Neural cell (in vitro differentiated cells): ENCODE measurements around the gene SPTBN2.

Experiments
- EZH2 ChIP-seq: fragments of 200-600, 300-800 bp; shearing (Covaris generic), sonication (generic); IDR thresholded peaks from 2 replicates; pipeline ENCODE4 v1.6.1; 2014; ENCODE audit warnings: antibody characterized with exemption, low read length, borderline replicate concordance, mild to moderate bottlenecking; ENCODE audit not compliant: insufficient read depth, poor library complexity, severe bottlenecking
- POLR2AphosphoS5 ChIP-seq: IDR thresholded peaks from 2 replicates; pipeline ENCODE4 v1.6.1; 2012
- RAD21 ChIP-seq: fragments of 450-650 bp; conservative IDR thresholded peaks from 2 replicates; pipeline ENCODE4 v1.6.1; 2014; ENCODE audit warnings: antibody characterized with exemption, mild to moderate bottlenecking, moderate library complexity
- REST ChIP-seq: IDR thresholded peaks from 2 replicates; pipeline ENCODE4 v1.6.1; 2012; ENCODE audit warnings: borderline replicate concordance
- TAF1 ChIP-seq: IDR thresholded peaks from 2 replicates; pipeline ENCODE4 v1.6.1; 2012; ENCODE audit warnings: low read depth
- TF ChIP-seq, protein P1 (sequence below): fragments of 450-650 bp; IDR thresholded peaks from 2 replicates; pipeline ENCODE4 v1.5.1; 2014; ENCODE audit warnings: antibody characterized with exemption, mild to moderate bottlenecking, moderate library complexity; ENCODE audit not compliant: poor library complexity, severe bottlenecking

- TF ChIP-seq POLR2AphosphoS5, result no peak
- TF ChIP-seq, protein P1, sequence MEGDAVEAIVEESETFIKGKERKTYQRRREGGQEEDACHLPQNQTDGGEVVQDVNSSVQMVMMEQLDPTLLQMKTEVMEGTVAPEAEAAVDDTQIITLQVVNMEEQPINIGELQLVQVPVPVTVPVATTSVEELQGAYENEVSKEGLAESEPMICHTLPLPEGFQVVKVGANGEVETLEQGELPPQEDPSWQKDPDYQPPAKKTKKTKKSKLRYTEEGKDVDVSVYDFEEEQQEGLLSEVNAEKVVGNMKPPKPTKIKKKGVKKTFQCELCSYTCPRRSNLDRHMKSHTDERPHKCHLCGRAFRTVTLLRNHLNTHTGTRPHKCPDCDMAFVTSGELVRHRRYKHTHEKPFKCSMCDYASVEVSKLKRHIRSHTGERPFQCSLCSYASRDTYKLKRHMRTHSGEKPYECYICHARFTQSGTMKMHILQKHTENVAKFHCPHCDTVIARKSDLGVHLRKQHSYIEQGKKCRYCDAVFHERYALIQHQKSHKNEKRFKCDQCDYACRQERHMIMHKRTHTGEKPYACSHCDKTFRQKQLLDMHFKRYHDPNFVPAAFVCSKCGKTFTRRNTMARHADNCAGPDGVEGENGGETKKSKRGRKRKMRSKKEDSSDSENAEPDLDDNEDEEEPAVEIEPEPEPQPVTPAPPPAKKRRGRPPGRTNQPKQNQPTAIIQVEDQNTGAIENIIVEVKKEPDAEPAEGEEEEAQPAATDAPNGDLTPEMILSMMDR, result no peak
- TF ChIP-seq TAF1, result no peak
- TF ChIP-seq RAD21, result no peak
- TF ChIP-seq EZH2, result no peak
- no peak for TF ChIP-seq REST
These were observed 35.5 kb downstream of the SPTBN2 start for GRCh38 chr11:66693356-66694055.
